ENCODE measurements around the gene MSLN. TPM values are rescaled to one million over a fixed set of nuclear protein-coding genes. Genes with fewer than 3 reads are reported as not detected.

Gene MSLN
- total and polyA plus RNA-seq, 2 experiments from 2014 or later = 0.10 TPM; not detected in 1

- TF ChIP-seq ZNF462 (CRISPR knock-in tag; IDR thresholded peaks at IDR 0.05) (no peak), ZNF114 (CRISPR knock-in tag; IDR thresholded peaks at IDR 0.05) (no peak)
Measured at GRCh38 chr16:726438-727290, 33.9 kb upstream of the MSLN start, which contains the start of the genes CCDC78 and HAGHL (continued).

GRCh38 chr16:727291-727977 is 33.1 kb upstream of the MSLN start:
- DNase-seq (ENCODE audit: low spot score) = peak; percentile 71
- Mint-ChIP-seq H3K4me3 (peak overlapping the region; percentile 55; the same call in 2 of the 3 replicates), H3K9me3 (no peaks in the 10 kb centered on the region), H3K36me3 (ENCODE audit: low read depth) (peaks cover 3% of the 10 kb centered on the region; the same call in 1 of the 3 replicates), H3K27me3 (ENCODE audit: insufficient read depth, low read depth, poor library complexity) (peaks cover 18% of the 10 kb centered on the region), H3K4me1 (no peaks in the 10 kb centered on the region), H3K27ac (no peak overlapping the region)
- Histone ChIP-seq H4K20me1 (replicated peaks; ENCODE audit: insufficient read depth) (no peaks in the 10 kb centered on the region), H3K4me3 (peak overlapping the region; percentile 71), H3K4me2 (peak overlapping the region; percentile 86), H3K36me3 (ENCODE audit: insufficient read depth) (no peaks in the 10 kb centered on the region), H3K4me1 (ENCODE audit: insufficient read depth) (no peaks in the 10 kb centered on the region), H3F3A (replicated peaks; ENCODE audit: low read depth) (peaks cover 12% of the 10 kb centered on the region), H3K27me3 (ENCODE audit: insufficient read depth) (peaks cover 14% of the 10 kb centered on the region; the same call in 1 of the 2 replicates), H3K79me2 (replicated peaks; ENCODE audit: insufficient read depth) (no peaks in the 10 kb centered on the region), H3K27ac (ENCODE audit: low read depth) (no peak overlapping the region), H2AFZ (no peak overlapping the region), H3K9me2 (ENCODE audit: insufficient read depth) (no peaks in the 10 kb centered on the region)
- ATAC-seq = peak; percentile 7
- no peak for TF ChIP-seq ZNF462 (CRISPR knock-in tag; IDR thresholded peaks at IDR 0.05)
- TF ChIP-seq JUNB (IDR thresholded peaks at IDR 0.05; ENCODE audit: unreplicated experiment) = no peak
- no peak for TF ChIP-seq CREB1 (CRISPR knock-in tag; IDR thresholded peaks at IDR 0.05; ENCODE audit: low read depth)
- TF ChIP-seq STAT1 (IDR thresholded peaks at IDR 0.05; ENCODE audit: unreplicated experiment) = no peak
- no peak for TF ChIP-seq NANOG (IDR thresholded peaks at IDR 0.05; ENCODE audit: borderline replicate concordance)
